Skin epidermis (tissue), 12 donors: ENCODE results near the gene UXT.
"Not testable (repeated sequence)": the region's sequence is repeated elsewhere in the genome, so short reads cannot be mapped to it uniquely, and the experiment has no call there.

ENCODE experiments used
- H3K27ac ChIP-seq, 21 experiments: fragments of 200-600 bp; sonication (generic) in 11 of 21; one replicate each; pipeline ENCODE4 v1.5.0; 2020; ENCODE audit warnings: mild to moderate bottlenecking in 3 of 21, inconsistent platforms in 2 of 21, moderate library complexity in 2 of 21
- H3K4me3 ChIP-seq, 7 experiments: fragments of 200-600 bp; sonication (generic) in 2 of 7; one replicate each; pipeline ENCODE4 v1.5.0; 2020; ENCODE audit warnings: inconsistent platforms in 2 of 7, mild to moderate bottlenecking in 2 of 7, moderate library complexity in 1 of 7

UXT gene

DNA sequence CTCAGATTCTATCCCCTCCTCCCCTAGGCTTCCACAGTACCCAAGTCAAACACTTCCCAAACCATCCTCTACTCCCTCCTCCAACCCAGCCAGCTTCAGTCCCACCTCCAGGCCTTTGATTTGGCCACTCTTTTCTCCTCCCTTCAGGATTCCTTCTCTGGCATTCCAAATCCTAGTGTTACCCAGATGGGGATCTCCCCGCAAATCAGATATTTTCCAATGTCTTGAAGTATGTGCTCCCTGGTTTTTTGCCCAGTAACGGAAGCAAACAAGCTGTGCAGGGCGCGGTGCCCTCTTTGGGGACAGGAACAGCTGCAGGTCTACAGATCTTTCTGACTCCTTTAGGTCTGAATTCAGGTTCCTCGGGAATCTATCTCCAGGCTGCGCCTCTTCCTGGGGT, 37.1 kb downstream of the UXT start:
- Histone ChIP-seq H3K27ac (no peak overlapping the region), H3K4me3 (no peak overlapping the region)

DNA sequence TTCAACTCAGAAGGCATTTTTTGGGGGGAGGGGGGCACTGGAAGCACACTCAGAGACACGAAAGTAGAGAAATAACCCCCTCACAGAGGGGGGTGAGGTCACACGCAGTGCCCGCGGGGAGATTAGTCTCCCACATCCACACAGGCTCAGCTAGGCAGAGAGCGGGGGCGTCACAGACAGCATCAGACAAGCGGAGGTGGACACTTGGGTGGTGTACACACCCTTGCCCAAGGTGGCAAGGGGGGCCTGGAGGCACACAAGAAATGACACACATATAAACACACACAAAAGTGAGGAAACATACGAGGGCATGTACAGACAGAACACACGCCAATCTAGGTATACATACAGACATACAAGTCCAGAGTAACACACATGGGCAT, 38.7 kb downstream of the UXT start:
- Histone ChIP-seq H3K4me3 (no peak overlapping the region), H3K27ac (no peak overlapping the region)

DNA sequence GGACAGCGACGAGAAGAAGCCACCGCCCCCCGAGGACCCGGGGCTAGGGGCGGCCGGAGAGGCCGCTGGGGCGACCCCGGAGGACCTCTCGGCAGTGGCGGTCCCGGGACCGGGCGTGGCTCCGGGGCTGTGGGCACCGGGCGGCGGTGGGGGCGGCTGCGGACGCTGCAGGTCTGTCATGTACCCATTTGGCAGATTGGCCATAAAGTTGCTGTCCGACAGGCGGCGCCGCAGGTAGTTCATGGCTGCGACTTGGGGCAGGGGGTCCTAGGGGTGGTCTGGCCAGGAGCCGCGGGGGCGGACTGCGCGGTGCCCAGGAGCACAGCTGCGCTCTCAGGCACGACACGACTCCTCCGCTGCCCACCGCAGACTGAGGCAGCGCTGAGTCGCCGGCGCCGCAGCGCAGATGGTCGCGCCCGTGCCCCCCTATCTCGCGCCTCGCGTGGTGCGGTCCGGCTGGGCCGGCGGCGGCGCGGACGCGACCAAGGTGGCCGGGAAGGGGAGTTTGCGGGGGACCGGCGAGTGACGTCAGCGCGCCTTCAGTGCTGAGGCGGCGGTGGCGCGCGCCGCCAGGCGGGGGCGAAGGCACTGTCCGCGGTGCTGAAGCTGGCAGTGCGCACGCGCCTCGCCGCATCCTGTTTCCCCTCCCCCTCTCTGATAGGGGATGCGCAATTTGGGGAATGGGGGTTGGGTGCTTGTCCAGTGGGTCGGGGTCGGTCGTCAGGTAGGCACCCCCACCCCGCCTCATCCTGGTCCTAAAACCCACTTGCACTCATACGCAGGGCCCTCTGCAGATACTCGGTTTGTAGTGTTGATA, 39.3 kb downstream of the UXT start, which contains the start of gene SYN1:
SYN1 (minus strand) TSS at position 372 of the 817 bp plus-strand sequence; CDS start at position 243, 129 bp downstream.
- Histone ChIP-seq H3K4me3 (peak within 1 kb of the TSS; percentile 10 to 31 (median 25)), H3K27ac (no peak within 1 kb of the TSS)

DNA sequence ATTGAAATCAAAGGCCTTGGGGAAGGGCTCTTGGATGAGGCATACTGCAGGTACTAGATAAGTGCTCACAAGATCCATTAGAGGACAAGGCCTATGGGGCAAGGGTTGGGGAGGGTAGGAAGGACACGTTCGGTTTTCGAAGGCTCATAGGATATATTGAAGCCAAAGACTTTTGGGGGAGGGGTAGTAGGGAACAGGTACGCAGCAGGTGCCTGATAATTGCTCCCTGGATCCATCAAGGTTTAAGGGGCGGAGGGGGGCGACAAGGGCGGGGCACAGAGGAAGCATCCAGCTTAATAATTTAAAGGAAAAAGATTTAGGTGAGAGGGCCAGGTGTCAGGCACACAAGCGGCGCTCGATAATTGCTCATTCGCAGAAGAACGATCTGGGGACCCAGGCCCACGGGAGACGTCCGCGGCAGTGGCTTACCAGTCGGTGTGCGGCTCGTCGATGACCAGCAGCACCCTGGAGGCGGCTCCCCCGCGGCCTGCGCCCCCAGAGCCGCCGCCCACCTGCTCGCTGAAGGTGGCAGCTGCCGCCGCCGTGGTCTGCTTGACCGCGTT, 40.0 kb downstream of the UXT start:
- H3K4me3 ChIP-seq: peak overlapping the region in 3 of 7 experiments; percentile 10 to 31 (median 31)
- H3K27ac ChIP-seq: no peak overlapping the region

DNA sequence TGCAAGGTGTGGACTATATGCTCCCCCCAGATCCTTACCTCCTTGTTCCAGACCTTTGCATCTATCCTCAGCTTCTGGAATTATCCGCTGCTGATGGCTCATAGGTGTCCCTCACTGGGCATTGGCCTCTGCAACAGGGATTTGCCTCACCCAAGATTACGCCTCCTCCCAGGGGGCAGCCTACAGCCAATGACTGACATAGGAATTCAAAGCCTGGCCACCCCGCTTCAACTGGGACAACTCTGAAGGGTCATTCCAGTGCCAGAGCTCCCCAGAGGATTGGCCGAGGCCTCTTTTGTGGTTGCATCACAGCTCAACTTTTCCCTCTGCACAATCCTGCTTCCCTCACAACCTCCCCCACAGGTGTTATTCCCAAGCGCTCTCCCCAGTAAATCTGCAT, 44.4 kb downstream of the UXT start:
- Histone ChIP-seq H3K4me3 (no peak overlapping the region), H3K27ac (no peak overlapping the region)

DNA sequence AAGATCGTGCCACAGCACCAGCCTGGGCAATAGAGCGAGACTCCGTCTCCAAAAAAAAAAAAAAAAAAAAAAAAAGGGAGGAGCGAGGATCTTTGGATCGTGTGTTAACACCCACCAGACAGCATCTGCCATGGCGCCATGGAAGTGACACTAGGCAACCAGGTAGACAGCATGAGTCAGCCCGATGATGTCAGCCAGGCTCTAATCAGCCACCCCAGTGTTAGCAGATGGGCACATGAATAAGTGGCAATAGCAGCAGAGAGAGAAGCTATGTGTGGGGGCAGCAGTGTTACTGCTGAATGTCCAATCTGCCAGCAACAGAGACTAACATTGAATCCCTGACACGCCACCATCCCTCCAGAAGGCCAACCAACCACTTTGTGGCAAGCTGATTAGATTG, 45.9 kb downstream of the UXT start:
- no peak overlapping the region for H3K4me3 ChIP-seq
- H3K27ac ChIP-seq: no peak overlapping the region

DNA sequence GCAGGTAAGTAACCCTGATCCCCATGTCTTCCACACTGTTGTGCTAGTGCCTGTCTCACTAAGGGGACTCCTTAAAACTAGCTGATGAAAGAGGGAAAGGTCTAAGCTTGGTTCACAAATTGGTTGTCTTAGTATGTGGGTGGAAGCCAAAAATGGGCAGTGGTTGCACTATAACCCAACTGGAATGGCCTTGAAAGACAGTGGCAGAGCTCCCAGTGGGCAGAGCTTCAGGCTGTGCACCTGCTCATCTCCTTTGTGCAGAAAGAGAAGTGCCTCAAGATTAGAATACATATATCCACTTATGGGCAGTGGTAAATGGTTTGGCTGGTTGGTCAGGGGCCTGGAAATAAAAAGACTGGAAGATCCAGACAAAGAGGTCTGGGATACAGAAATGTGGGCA, 46.6 kb downstream of the UXT start:
- Histone ChIP-seq H3K4me3 (no peak overlapping the region), H3K27ac (no peak overlapping the region)

DNA sequence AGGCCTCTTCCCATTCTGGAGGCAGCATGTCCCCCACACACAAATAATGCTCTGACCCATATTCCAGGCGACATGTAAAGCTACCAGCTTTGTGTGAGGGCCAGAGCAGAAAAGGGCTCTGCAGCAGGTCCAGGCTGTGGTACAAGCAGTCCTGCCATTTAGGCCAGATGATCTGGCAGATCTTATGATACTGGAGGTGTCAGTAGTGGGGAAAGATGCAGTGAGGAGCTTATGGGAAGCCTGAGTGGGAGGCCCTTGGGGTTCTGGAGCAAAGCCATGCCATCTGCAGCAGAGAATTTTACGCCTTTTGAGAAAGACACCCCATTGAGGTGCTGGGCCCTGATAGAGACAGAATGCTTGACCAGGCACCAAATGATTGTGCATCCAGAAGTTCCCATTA, 47.1 kb downstream of the UXT start:
- no peak overlapping the region for H3K27ac ChIP-seq

DNA sequence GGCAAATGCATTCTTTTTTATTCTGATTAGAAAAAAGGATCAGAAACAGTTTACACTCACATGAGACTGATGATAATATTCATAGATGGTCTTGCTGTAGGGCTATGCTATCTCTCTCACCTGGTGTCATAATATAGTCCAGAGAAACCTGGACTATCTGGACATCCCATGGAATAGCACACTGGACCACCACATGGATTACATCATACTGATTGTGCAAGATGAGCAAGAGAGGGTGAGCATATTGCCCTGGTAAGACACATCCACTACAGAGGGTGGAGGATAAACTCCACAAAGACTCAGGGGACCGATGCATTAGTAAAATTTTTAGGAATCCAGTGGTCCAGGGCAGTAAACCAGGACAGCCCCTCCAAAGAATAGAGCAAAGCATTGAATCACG, 47.5 kb downstream of the UXT start:
- H3K27ac ChIP-seq: no peak overlapping the region
- no peak overlapping the region for H3K4me3 ChIP-seq

More for the DNA sequence above, 47.1 kb downstream of the UXT start:
- H3K4me3 ChIP-seq: no peak overlapping the region

DNA sequence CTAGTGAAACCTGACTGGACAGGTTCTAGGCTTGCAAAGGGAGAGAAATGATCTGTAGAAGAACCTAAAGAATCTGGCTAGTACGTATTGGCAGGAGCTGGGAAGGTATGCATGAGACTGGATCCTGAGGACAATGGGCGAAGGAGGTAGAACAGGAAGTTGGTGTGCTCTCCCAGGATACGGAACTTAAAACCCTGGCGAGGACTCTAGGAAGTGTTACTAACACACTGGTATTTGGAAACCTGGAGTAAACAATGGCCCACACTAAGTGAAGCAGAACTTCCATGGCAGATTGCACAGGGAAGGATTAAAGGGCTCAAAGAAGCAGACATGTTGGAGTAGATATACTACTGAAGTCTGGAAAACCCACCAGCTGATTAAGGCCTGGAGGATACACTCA, 48.5 kb downstream of the UXT start:
- H3K4me3 ChIP-seq: no peak overlapping the region
- H3K27ac ChIP-seq: no peak overlapping the region

DNA sequence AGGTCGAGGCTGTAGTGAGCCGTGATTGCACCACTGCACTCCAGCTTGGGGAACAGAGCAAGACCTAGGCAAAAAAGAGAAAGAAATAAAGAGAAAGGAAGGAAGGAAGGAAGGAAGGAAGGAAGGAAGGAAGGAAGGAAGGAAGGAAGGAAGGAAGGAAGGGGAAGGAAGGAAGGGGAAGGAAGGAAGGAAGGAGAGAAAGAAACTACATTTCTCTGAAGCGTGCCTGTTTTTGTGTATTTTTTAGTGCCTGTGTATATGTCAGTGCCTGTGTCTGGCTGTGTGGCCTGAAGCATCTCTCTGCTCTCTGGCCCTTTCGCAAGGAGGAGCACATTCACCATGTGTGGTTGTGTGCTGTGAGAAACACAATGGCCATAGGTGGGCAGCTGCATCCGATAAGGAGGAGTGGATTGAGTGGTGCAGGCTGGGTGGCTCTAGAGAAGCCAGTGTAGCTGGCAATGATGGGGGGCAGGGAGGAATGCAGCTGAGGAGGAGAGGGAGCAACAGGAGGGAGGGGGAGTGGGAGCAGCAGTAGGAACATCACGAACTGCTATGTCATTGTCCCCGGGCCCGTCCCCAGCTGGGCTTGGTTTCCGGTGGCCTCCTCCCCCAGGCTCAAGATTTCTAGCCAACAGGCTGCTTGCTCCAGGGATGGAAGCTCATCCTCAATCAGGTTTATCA, 50.7 kb downstream of the UXT start:
- Histone ChIP-seq H3K4me3 (no peak overlapping the region), H3K27ac (no peak overlapping the region)

DNA sequence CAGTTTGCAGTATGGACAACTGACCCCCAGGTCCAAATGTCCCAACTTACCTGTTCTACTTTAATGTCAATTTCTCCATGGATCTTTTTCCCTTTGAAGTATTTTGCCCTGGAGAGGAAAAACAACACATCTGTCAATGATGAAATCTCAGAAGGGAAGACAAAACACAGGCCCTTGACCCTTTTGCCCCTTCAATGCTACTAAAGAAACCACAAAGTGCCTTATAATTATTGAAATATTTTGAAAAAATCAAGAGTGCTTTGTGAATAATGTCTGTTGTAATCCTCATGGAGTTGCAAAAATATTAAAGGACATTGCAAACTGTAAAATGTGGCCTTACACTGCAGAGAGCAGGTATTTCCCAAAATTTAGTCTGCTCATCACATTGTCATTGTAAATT, 51.9 kb downstream of the UXT start:
- Histone ChIP-seq H3K4me3 (no peak overlapping the region), H3K27ac (no peak overlapping the region)

DNA sequence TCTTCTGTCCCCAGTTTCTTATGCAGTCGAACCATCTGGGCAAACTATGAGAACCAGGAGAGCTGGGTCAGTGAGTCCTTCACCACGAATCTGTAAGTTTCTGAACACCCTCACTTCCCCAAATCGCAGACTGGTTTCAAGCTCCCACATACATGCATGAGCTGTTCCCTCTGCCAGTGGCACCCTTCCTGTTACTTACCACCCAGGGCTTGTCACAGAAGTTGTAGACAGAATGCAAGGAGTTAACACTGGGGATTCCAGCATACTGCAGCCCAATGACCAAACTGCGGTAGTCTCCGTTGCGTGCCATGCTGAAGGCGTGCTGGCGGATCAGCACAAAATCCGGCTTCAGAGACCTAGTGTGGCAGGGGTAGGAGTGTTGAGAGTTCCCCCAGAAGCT, 54.0 kb downstream of the UXT start:
- Histone ChIP-seq H3K4me3 (no peak overlapping the region), H3K27ac (no peak overlapping the region)

DNA sequence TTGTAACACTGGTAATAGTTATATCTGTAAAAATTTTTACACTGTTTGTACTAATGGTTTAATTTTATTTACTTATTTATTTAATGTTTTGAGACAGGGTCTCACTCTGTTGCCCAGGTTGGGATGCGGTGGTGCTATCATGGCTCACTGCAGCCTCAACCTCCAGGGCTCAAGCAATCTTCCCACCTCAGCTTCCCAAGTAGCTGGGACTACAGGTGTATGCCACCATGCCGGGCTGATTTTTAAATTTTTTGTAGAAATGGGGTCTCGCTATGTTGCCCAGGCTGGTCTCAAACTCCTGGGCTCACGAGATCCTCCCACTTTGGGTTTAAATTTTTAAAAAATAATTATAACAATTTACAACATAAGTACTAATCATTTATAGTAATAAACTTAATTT, 55.9 kb downstream of the UXT start:
- not testable (repeated sequence) for H3K27ac ChIP-seq, H3K4me3 ChIP-seq
